ENCODE results near the gene VCPKMT.

- TF ChIP-seq TAF1 (IDR thresholded peaks at IDR 0.05; ENCODE audit: borderline replicate concordance, low read depth, low read length) (no peak), POLR2A (IDR thresholded peaks at IDR 0.05; ENCODE audit: low read depth, low read length) (no peak), POLR2AphosphoS5 (IDR thresholded peaks at IDR 0.05; ENCODE audit: low read depth, low read length) (no peak)
These were observed 22.8 kb upstream of the VCPKMT start for GRCh38 chr14:50139192-50139591.

Measured in GM12892 (cell line).